Chondrocyte (in vitro differentiated cells): ENCODE results near the gene SKIC8. TPM values are rescaled to one million over a fixed set of nuclear protein-coding genes. Genes with fewer than 3 reads are reported as not detected.

Experiments
- DNase-seq: peaks from one replicate; pipeline ENCODE4 v3.0.0; 2021; ENCODE audit warnings: mixed read lengths, low spot score
- H3K27ac Mint-ChIP-seq: one replicate; pipeline ENCODE4 v1.8.0; 2021; ENCODE audit warnings: mild to moderate bottlenecking, moderate library complexity, mixed read lengths; ENCODE audit not compliant: unreplicated experiment
- H3K27me3 Mint-ChIP-seq: 2 replicates; pipeline ENCODE4 v1.8.0; 2021; ENCODE audit warnings: low read depth, mixed read lengths
- H3K36me3 Mint-ChIP-seq: 2 replicates; pipeline ENCODE4 v1.8.0; 2021; ENCODE audit warnings: low read depth, mixed read lengths
- H3K4me1 Mint-ChIP-seq: 2 replicates; pipeline ENCODE4 v1.8.0; 2021; ENCODE audit warnings: low read depth, mild to moderate bottlenecking, mixed read lengths
- H3K4me3 Mint-ChIP-seq: one replicate; pipeline ENCODE4 v1.8.0; 2021; ENCODE audit warnings: mild to moderate bottlenecking, moderate library complexity, mixed read lengths; ENCODE audit not compliant: unreplicated experiment
- H3K9me3 Mint-ChIP-seq: 2 replicates; pipeline ENCODE4 v1.8.0; 2021; ENCODE audit warnings: low read depth, mixed read lengths
- total RNA-seq: library from RNA; stranded (reverse); gene quantifications from 3 replicates; pipeline ENCODE4 v1.2.1, GENCODE V29; 2021
- TF ChIP-seq, protein P1 (sequence below): fragments of 200-600 bp; sonication (generic); IDR thresholded peaks from 2 replicates; pipeline ENCODE4 v1.5.0; 2021; ENCODE audit warnings: antibody characterized with exemption, mild to moderate bottlenecking, moderate library complexity

Gene SKIC8
- total RNA-seq, 1 donor from 2014 or later: 35.1 TPM

DNA sequence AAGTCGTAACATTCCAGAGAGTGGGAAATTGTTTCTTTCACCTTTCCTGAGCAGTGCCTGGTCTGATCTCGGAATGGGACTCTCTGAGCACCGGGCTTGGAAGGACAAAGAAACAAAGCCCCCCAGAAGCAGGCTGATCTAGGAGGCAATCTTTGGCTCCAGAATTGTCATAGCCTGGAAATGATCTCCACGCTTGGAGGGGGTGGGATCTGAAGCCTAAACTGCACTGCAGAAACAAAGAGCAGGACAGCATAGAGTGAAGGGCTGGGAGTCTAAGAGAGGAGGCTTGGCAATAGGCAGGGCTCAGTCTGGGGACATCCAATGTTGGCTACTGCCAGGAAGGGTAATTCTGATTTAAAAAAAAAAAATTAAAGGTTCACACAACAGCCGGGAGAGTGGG, 42.6 kb upstream of the SKIC8 start:
- H3K36me3 Mint-ChIP-seq: no peaks in the 10 kb centered on the region
- H3K9me3 Mint-ChIP-seq: no peaks in the 10 kb centered on the region
- H3K4me3 Mint-ChIP-seq: no peak overlapping the region
- H3K27me3 Mint-ChIP-seq: peaks cover 80% of the 10 kb centered on the region
- H3K27ac Mint-ChIP-seq: no peak overlapping the region
- TF ChIP-seq, protein P1, sequence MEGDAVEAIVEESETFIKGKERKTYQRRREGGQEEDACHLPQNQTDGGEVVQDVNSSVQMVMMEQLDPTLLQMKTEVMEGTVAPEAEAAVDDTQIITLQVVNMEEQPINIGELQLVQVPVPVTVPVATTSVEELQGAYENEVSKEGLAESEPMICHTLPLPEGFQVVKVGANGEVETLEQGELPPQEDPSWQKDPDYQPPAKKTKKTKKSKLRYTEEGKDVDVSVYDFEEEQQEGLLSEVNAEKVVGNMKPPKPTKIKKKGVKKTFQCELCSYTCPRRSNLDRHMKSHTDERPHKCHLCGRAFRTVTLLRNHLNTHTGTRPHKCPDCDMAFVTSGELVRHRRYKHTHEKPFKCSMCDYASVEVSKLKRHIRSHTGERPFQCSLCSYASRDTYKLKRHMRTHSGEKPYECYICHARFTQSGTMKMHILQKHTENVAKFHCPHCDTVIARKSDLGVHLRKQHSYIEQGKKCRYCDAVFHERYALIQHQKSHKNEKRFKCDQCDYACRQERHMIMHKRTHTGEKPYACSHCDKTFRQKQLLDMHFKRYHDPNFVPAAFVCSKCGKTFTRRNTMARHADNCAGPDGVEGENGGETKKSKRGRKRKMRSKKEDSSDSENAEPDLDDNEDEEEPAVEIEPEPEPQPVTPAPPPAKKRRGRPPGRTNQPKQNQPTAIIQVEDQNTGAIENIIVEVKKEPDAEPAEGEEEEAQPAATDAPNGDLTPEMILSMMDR: no peak
- H3K4me1 Mint-ChIP-seq: peaks cover 18% of the 10 kb centered on the region
- no peak for DNase-seq

DNA sequence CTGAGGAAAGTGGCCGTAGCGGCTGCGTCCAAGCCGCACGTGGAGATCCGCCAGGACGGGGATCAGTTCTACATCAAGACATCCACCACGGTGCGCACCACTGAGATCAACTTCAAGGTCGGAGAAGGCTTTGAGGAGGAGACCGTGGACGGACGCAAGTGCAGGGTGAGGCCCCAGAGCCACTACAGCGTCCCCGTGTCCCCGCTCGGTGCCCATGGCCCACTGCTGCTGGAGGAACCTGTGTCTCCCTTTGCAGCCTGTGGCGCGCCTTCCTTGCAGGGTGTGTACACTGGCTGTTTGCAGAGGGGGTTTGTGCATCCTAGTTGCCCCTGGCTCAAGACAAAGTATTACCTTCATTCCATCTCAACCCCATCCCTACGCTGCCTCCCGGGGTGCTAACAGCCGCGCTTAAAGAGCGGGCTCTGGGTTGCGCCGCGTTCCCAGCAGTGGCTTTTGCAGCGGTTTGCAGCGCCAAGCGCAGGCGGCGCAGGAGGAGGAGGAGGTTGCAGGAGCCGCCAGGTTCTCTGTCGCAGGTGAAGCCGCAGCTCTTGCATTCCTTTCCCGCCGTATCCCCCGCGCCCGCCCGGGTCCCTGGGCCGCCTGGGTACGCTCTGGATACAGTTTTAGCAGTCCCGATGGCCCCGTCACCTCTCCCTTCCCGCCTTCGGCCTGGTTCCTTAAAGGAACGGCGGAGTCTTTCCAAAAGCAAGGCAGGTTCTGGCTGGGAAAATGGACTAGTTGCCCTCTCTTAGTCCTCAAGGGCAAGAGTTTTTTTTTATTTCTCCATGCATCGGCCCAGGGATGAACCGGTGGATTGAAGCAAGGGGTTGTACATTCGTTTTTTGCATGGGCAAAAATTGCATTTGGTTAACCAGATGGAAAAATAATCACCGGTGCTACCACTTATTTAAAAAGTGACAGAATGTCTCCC, 41.9 kb upstream of the SKIC8 start:
- peaks cover 18% of the 10 kb centered on the region for H3K4me1 Mint-ChIP-seq
- H3K9me3 Mint-ChIP-seq: no peaks in the 10 kb centered on the region
- peaks cover 74% of the 10 kb centered on the region for H3K27me3 Mint-ChIP-seq
- DNase-seq: no peak
- no peaks in the 10 kb centered on the region for H3K36me3 Mint-ChIP-seq
- H3K4me3 Mint-ChIP-seq: peak overlapping the region; percentile 28
- no peak overlapping the region for H3K27ac Mint-ChIP-seq
- TF ChIP-seq, protein P1: no peak

DNA sequence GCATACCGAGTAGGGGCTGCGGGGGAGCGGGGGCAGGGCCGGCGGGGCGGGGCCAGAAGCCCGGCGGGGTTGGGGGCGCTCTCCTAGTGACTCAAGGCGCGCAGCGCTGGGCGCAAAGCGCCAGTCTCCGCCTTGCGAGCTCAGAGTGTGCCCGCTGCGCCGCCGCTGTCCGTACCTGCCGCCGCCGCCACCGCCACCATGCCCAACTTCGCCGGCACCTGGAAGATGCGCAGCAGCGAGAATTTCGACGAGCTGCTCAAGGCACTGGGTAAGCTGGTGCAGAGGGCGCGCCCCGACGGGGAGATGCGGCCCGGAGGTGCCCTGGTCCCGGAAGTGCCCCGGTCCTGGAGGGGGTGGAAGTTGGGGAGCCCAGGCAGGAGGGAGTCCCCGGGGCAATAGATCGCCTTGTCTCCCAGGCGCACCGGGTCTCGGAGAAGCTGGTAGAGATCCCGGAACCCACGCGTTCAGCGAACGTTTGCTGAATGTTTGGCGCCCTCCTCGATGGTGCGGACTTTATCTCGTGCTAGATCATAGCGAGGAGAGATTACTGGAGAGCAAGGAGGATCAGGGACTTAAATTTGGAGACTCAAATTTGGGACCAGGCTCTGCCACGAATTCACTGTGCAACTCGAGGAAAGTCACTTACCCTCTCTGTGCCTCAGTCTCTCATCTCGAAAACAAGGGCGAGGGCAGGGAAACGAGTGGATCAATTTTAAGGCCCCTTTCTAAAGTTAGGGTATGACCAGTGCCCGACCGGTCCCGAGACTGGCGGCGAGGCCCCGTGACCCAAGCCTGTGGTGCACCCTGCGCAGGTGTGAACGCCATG, 41.0 kb upstream of the SKIC8 start, which contains the start of gene CRABP1:
CRABP1 (plus strand) TSS at position 123 of the 826 bp plus-strand sequence; CDS start at position 199, 76 bp downstream.
- Mint-ChIP-seq H3K27me3 (peaks cover 68% of the 10 kb centered on the region), H3K36me3 (no peaks in the 10 kb centered on the region), H3K4me3 (peak within 1 kb of the TSS; percentile 45), H3K4me1 (peaks cover 18% of the 10 kb centered on the region), H3K27ac (no peak within 1 kb of the TSS), H3K9me3 (no peaks in the 10 kb centered on the region)
- DNase-seq: no peak
- TF ChIP-seq, protein P1: no peak

DNA sequence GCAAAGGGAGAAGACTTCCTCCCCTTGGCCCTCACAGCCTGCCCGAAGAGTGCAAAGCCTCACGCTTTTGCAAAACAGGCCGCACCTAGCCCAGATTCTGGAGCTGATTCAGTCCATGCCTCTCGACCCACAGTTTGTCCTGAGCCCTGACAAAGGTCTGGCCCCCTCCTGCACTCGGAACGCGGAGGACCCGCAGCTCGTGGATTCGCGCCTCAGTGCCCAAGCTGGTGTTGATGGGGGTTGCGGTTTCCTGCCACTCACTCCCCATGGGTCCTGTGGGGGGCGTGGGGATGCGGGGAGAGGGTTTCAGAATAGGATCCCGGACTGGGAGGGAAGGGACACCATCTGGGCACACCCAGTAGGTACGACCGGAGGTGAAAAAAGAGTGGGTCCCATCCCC, 40.1 kb upstream of the SKIC8 start:
- Mint-ChIP-seq H3K9me3 (no peaks in the 10 kb centered on the region), H3K36me3 (no peaks in the 10 kb centered on the region), H3K4me1 (peaks cover 18% of the 10 kb centered on the region), H3K27ac (no peak overlapping the region), H3K27me3 (peaks cover 62% of the 10 kb centered on the region), H3K4me3 (no peak overlapping the region)
- TF ChIP-seq, protein P1: no peak
- DNase-seq: no peak

DNA sequence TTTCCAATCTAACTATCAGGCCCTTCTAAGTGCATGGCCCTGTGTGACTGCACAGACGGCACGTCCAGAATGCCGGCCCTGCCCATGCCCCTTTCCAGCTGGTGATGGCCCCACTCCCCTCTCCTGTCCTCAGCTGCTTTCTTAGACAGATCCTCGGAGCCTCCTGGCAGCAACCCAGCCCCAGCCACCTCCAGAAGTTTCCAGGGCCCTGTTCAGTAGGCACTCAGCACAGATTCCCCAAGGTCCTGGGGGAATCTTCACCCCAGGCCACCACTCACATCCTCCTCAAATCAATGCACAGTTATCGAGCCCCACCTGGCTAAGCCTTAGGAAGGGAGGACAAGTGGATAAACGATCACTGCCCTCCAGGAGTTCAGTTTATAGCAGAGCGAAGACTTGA, 39.4 kb upstream of the SKIC8 start:
- no peak for DNase-seq
- Mint-ChIP-seq H3K27ac (no peak overlapping the region), H3K4me1 (peaks cover 18% of the 10 kb centered on the region), H3K27me3 (peaks cover 57% of the 10 kb centered on the region), H3K9me3 (no peaks in the 10 kb centered on the region), H3K36me3 (no peaks in the 10 kb centered on the region), H3K4me3 (no peak overlapping the region)
- TF ChIP-seq, protein P1: no peak
